SJSA1 (cell line): ENCODE data around the gene NMNAT2. TPM values are rescaled to one million over a fixed set of nuclear protein-coding genes. Genes with fewer than 3 reads are reported as not detected.
"Not testable (repeated sequence)": the region's sequence is repeated elsewhere in the genome, so short reads cannot be mapped to it uniquely, and the experiment has no call there.

Experiments used
- DNase-seq, 2 experiments: peaks; one replicate each; pipeline ENCODE4 v3.0.0-alpha.2; 2015 to 2020; ENCODE audit warnings: low spot score in 2 of 2, low read depth in 1 of 2
- H3K27ac ChIP-seq: fragments of 250-450 bp; sonication (Bioruptor Pico); 2 replicates; pipeline ENCODE4 v1.5.1; 2020; ENCODE audit warnings: mild to moderate bottlenecking, moderate library complexity
- H3K27me3 ChIP-seq: fragments of 250-450 bp; sonication (Bioruptor Pico); replicated peaks from 2 replicates; pipeline ENCODE4 v1.5.1; 2020; ENCODE audit warnings: mild to moderate bottlenecking, moderate library complexity
- H3K36me3 ChIP-seq: fragments of 250-450 bp; sonication (Bioruptor Pico); 2 replicates; pipeline ENCODE4 v1.5.1; 2020; ENCODE audit warnings: mild to moderate bottlenecking
- H3K4me1 ChIP-seq: fragments of 250-450 bp; sonication (Bioruptor Pico); replicated peaks from 2 replicates; pipeline ENCODE4 v1.6.1; 2021; ENCODE audit warnings: mild to moderate bottlenecking
- H3K4me3 ChIP-seq: fragments of 250-450 bp; sonication (Bioruptor Pico); 2 replicates; pipeline ENCODE4 v1.5.1; 2020; ENCODE audit warnings: mild to moderate bottlenecking
- H3K9me3 ChIP-seq: fragments of 250-450 bp; sonication (Bioruptor Pico); replicated peaks from 2 replicates; pipeline ENCODE4 v1.5.1; 2020; ENCODE audit warnings: mild to moderate bottlenecking
- total RNA-seq: library from RNA; depleted of rRNA; stranded (reverse); fragments of >200 nt; shearing (Covaris generic); gene quantifications from 2 replicates; pipeline ENCODE4 v1.2.3, GENCODE V29; 2014

Gene NMNAT2
- total RNA-seq, 1 experiment from 2014 or later = 0.50 TPM

DNA sequence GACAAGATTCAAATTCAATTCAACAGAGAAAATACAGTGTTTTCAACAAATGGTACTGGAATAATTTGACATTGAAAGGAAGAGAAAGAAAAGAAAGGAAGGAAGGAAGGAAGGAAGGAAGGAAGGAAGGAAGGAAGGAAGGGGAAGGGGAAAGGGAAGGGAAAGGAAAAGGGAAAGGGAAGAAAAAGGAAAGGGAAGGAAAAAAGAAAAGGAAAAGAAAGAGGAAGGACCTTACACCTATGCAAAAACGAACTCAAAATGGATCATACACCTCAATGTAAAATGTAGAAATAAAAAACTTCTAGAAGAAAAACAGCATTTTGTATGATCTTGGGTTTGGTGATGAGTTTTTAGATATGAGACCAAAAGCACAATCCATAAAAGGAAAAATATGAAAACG is 19.9 kb upstream of the NMNAT2 start:
- peaks cover 5% of the 10 kb centered on the region; the same call in 1 of the 2 replicates for H3K27me3 ChIP-seq

DNA sequence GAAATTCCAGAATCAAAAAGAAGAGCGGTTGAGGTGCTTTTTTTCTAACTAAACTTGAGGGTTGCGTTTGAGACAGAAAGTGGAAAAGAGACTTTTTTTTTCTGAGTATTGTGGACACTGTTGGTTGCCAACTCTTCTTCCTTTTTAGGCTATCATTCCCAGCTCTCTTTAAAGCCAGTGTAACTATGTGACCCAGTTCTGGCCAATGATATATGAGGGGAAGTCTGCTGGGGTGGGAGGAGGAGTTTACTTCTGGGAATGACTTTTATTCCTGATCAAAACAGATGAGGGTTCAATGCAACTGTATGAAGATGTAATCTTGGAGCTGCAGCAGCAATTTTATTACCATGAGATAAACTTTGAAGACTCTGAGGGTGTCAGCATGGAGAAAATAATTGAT is 17.3 kb upstream of the NMNAT2 start:
- Histone ChIP-seq H3K4me1 (no peaks in the 10 kb centered on the region), H3K27me3 (peaks cover 7% of the 10 kb centered on the region; the same call in 1 of the 2 replicates), H3K4me3 (no peak overlapping the region), H3K9me3 (no peaks in the 10 kb centered on the region), H3K36me3 (no peaks in the 10 kb centered on the region), H3K27ac (no peak overlapping the region)
- no peak for DNase-seq

More for the DNA sequence above, 19.9 kb upstream of the NMNAT2 start:
- no peaks in the 10 kb centered on the region for H3K36me3 ChIP-seq
- H3K4me1 ChIP-seq = no peaks in the 10 kb centered on the region
- H3K27ac ChIP-seq = no peak overlapping the region
- H3K9me3 ChIP-seq = no peaks in the 10 kb centered on the region
- no peak for DNase-seq
- H3K4me3 ChIP-seq = no peak overlapping the region

GRCh38 chr1:183433703-183434102 is 15.5 kb upstream of the NMNAT2 start:
- DNase-seq = no peak
- Histone ChIP-seq H3K27me3 (peaks cover 11% of the 10 kb centered on the region), H3K4me1 (no peaks in the 10 kb centered on the region), H3K36me3 (no peaks in the 10 kb centered on the region), H3K9me3 (no peaks in the 10 kb centered on the region), H3K27ac (no peak overlapping the region), H3K4me3 (no peak overlapping the region)

DNA sequence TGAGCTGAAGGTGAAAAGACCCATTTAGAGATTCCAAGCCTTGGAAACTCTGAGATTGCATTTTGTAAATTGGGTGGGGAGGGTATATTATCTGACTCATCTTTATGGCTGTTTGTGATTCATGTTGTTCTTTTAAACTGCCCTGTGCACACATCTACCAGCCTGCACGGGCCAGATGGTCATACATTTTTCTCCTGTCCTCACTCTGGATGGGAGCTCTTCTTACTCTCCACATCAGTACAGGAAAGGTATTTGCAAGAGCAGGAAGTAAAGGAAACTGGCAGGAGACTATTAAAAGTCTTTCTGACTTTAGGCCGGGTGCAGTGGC is 14.3 kb upstream of the NMNAT2 start:
- H3K4me3 ChIP-seq = no peak overlapping the region
- no peak overlapping the region for H3K27ac ChIP-seq
- DNase-seq = no peak

GRCh38 chr1:183431840-183432547 is 13.8 kb upstream of the NMNAT2 start:
- peaks cover 9% of the 10 kb centered on the region for H3K27me3 ChIP-seq
- H3K4me3 ChIP-seq = no peak overlapping the region
- no peaks in the 10 kb centered on the region for H3K4me1 ChIP-seq
- no peak for DNase-seq
- no peaks in the 10 kb centered on the region for H3K36me3 ChIP-seq
- no peaks in the 10 kb centered on the region for H3K9me3 ChIP-seq
- no peak overlapping the region for H3K27ac ChIP-seq

More for the DNA sequence above, 14.3 kb upstream of the NMNAT2 start:
- Histone ChIP-seq H3K9me3 (no peaks in the 10 kb centered on the region), H3K4me1 (no peaks in the 10 kb centered on the region), H3K27me3 (peaks cover 9% of the 10 kb centered on the region), H3K36me3 (no peaks in the 10 kb centered on the region)

- H3K27ac ChIP-seq, DNase-seq, H3K9me3 ChIP-seq, H3K4me3 ChIP-seq, H3K4me1 ChIP-seq, H3K36me3 ChIP-seq: not testable (repeated sequence)
- H3K27me3 ChIP-seq = peaks cover 13% of the 10 kb centered on the region
These were observed 9.4 kb upstream of the NMNAT2 start for GRCh38 chr1:183427591-183427990.

DNA sequence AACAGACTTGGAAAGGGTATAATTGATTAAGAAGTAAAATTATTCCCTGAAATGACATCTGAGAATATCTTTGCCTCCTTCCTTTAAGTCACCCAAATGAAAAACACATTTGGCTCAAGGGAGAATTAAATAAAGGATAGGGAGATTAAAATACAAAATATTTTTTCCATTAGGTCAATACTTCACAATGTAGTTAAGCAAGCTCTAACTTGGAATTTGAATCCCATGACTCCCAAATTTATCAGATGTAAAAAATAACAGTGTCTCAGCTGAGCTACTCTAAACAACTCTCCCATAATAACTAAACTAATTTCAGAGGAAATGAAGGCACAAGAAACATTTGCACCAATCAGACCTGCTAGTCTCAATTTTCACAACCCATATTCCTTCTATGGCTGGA is 6.5 kb upstream of the NMNAT2 start:
- Histone ChIP-seq H3K4me3 (no peak overlapping the region), H3K4me1 (no peaks in the 10 kb centered on the region), H3K36me3 (no peaks in the 10 kb centered on the region), H3K9me3 (no peaks in the 10 kb centered on the region), H3K27me3 (peaks cover 18% of the 10 kb centered on the region), H3K27ac (no peak overlapping the region)
- no peak for DNase-seq

- Histone ChIP-seq H3K4me3 (no peak overlapping the region), H3K27me3 (peaks cover 27% of the 10 kb centered on the region), H3K27ac (no peak overlapping the region), H3K36me3 (no peaks in the 10 kb centered on the region), H3K4me1 (no peaks in the 10 kb centered on the region), H3K9me3 (no peaks in the 10 kb centered on the region)
- DNase-seq = no peak
These were observed 5.4 kb upstream of the NMNAT2 start for GRCh38 chr1:183423541-183423940.

DNA sequence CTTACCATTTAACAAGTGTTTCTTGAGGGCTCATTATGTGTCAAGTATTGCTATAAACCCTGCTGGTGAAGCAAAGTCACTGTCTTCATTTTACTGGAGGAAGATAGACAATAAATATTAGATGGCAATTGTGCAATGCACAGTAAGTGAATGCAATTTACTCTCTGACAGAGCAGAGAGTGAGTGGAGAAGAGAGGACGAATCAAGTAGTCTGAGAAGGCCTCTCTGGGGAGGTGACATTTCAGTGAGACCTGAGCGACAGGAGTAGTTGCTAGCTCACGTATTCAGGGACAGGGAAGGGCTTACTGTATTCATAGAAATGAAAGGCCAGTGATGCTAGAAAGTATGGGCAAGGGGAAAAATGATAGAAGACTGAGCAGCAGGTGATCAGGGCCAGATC is 1.2 kb upstream of the NMNAT2 start:
- DNase-seq = no peak
- Histone ChIP-seq H3K4me3 (no peak overlapping the region), H3K4me1 (peaks cover 7% of the 10 kb centered on the region), H3K27ac (no peak overlapping the region), H3K27me3 (peaks cover 55% of the 10 kb centered on the region), H3K36me3 (no peaks in the 10 kb centered on the region), H3K9me3 (no peaks in the 10 kb centered on the region)

- no peak for DNase-seq
- Histone ChIP-seq H3K9me3 (no peaks in the 10 kb centered on the region), H3K4me3 (no peak overlapping the region)
These were observed 516 bp upstream of the NMNAT2 start for GRCh38 chr1:183418696-183419095.

DNA sequence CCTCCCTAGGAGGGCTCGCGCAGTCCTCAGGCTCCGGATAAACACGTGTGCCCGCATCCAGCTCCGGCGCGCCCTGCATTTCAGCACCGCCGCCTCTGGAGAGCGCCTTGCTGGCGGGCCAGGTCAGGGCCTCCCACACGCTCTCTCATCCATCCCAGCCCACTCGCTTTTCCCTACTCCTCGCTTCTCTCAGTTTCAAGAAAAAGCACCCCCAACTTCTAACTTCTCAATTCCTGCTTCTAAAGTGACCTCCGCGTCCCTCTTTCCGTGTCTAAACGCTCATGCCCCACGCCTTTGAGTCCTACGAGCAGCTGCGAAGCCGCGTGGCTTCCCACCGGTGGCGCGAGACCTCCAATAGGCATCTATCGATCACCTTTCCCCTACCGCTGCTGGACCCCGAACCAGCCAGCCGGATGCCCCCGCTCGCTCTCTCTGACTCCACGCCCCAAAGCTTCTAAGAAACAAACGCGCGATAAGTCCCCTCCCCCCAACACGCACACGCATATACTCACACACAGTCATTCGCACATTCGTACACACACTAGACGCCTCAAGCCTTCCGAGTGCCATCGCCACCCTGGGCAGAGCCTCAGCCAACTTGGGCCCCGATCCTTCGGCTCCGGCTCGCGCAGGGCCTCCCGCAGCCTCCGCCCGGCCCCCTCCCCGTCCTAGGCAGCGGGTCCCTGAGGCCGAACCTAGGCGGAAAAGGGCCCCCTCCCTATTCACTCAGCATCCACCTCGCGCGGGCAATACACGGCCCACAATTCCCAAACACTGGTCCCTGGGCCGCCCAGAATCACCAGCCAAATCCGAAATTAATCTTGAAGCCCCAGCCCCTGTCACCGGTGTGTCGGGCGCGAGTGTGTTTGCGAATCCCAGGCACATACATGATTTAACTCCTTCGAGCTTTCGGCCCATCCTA is 1.1 kb downstream of the NMNAT2 start:
- H3K27ac ChIP-seq = no peak overlapping the region
- H3K36me3 ChIP-seq = no peaks in the 10 kb centered on the region
- peaks cover 7% of the 10 kb centered on the region for H3K4me1 ChIP-seq
- H3K4me3 ChIP-seq = no peak overlapping the region
- peaks cover 51% of the 10 kb centered on the region for H3K27me3 ChIP-seq
- H3K9me3 ChIP-seq = no peaks in the 10 kb centered on the region
- peak; percentile 30 to 57 for DNase-seq

More at GRCh38 chr1:183418696-183419095, 516 bp upstream of the NMNAT2 start:
- Histone ChIP-seq H3K27ac (no peak overlapping the region), H3K27me3 (peaks cover 55% of the 10 kb centered on the region), H3K4me1 (peaks cover 7% of the 10 kb centered on the region), H3K36me3 (no peaks in the 10 kb centered on the region)

DNA sequence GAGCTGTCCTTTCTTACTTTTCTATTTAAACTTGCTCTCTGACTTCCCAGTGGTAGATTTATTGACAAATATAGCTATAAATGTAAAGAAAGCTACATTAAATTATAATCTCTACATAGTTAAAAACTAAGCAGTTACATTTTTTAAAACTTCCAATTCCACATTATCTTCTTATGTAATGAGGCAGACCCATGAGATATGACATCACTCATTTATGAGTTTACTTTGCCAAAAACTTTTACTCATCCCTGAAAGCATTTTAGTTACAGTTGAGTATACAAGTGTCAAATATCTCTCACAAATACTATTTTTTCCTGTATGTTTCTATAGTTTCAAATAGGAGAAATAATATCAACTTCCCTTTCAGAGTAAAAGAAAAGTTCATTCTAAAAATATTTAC is 3.8 kb downstream of the NMNAT2 start:
- Histone ChIP-seq H3K27ac (no peak overlapping the region), H3K27me3 (peaks cover 34% of the 10 kb centered on the region), H3K4me3 (no peak overlapping the region), H3K4me1 (peaks cover 7% of the 10 kb centered on the region), H3K36me3 (no peaks in the 10 kb centered on the region), H3K9me3 (no peaks in the 10 kb centered on the region)
- no peak for DNase-seq

GRCh38 chr1:183411091-183411490 is 7.1 kb downstream of the NMNAT2 start:
- Histone ChIP-seq H3K4me1 (no peaks in the 10 kb centered on the region), H3K27me3 (peaks cover 4% of the 10 kb centered on the region), H3K4me3 (no peak overlapping the region), H3K9me3 (no peaks in the 10 kb centered on the region), H3K36me3 (no peaks in the 10 kb centered on the region), H3K27ac (no peak overlapping the region)
- DNase-seq = no peak

- H3K36me3 ChIP-seq = no peaks in the 10 kb centered on the region
- H3K27me3 ChIP-seq = peaks cover 5% of the 10 kb centered on the region; the same call in 1 of the 2 replicates
- no peaks in the 10 kb centered on the region for H3K9me3 ChIP-seq
- no peak overlapping the region for H3K27ac ChIP-seq
- H3K4me3 ChIP-seq = no peak overlapping the region
- no peaks in the 10 kb centered on the region for H3K4me1 ChIP-seq
- DNase-seq = no peak
These were observed 10.2 kb downstream of the NMNAT2 start for GRCh38 chr1:183407961-183408360.
